GM19468 (cell line): ENCODE results near the gene CLEC10A.
"Not testable (repeated sequence)": the region's sequence is repeated elsewhere in the genome, so short reads cannot be mapped to it uniquely, and the experiment has no call there.

Experiments used
- ATAC-seq: cut with Tn5 transposase; IDR thresholded peaks from one replicate; pipeline ENCODE4 v1.9.1; 2021; ENCODE audit warnings: mild to moderate bottlenecking, moderate library complexity, moderate number of reproducible peaks; ENCODE audit not compliant: unreplicated experiment; ENCODE audit errors: extremely low read depth

The CLEC10A gene

GRCh38 chr17:7079581-7080455, at the start of gene CLEC10A:
Gene CLEC10A (minus strand): TSS chr17:7080251. CDS start chr17:7078812, 1,439 bp downstream.
- no peak for ATAC-seq

- no peak for ATAC-seq
These were observed 49.3 kb upstream of the CLEC10A start for GRCh38 chr17:7129311-7129710.

GRCh38 chr17:7128160-7128559, 48.1 kb upstream of the CLEC10A start:
- ATAC-seq, result no peak

GRCh38 chr17:7127501-7127900, 47.5 kb upstream of the CLEC10A start:
- not testable (repeated sequence) for ATAC-seq

- not testable (repeated sequence) for ATAC-seq
These were observed 46.3 kb upstream of the CLEC10A start for GRCh38 chr17:7126386-7126785.

GRCh38 chr17:7124923-7125322, 44.9 kb upstream of the CLEC10A start:
- no peak for ATAC-seq

GRCh38 chr17:7123844-7124243, 43.8 kb upstream of the CLEC10A start:
- no peak for ATAC-seq

- ATAC-seq, result no peak
These were observed 42.3 kb upstream of the CLEC10A start for GRCh38 chr17:7122381-7122780.

- not testable (repeated sequence) for ATAC-seq
These were observed 40.6 kb upstream of the CLEC10A start for GRCh38 chr17:7120635-7121034.

- ATAC-seq, result no peak
These were observed 40.1 kb upstream of the CLEC10A start for GRCh38 chr17:7120123-7120522.

- no peak for ATAC-seq
These were observed 39.3 kb upstream of the CLEC10A start for GRCh38 chr17:7119314-7119713.

GRCh38 chr17:7114875-7115614, 35.0 kb upstream of the CLEC10A start:
- ATAC-seq, result no peak

- no peak for ATAC-seq
These were observed 34.3 kb upstream of the CLEC10A start, which contains the start of gene ASGR2 for GRCh38 chr17:7114241-7114874. Gene ASGR2 (minus strand): TSS chr17:7114822. CDS start chr17:7114240, 582 bp downstream.

GRCh38 chr17:7113273-7114071, 33.4 kb upstream of the CLEC10A start:
- ATAC-seq, result no peak

- no peak for ATAC-seq
These were observed 32.6 kb upstream of the CLEC10A start for GRCh38 chr17:7112510-7113108.

GRCh38 chr17:7111784-7112509, 31.9 kb upstream of the CLEC10A start:
- no peak for ATAC-seq

- no peak for ATAC-seq
These were observed 30.7 kb upstream of the CLEC10A start for GRCh38 chr17:7110617-7111306.
